Prostate gland (tissue), 2 donors: ENCODE measurements around the gene ARL14EPL. TPM values are rescaled to one million over a fixed set of nuclear protein-coding genes. Genes with fewer than 3 reads are reported as not detected.

Experiments
- DNase-seq: peaks from one replicate; pipeline ENCODE4 v3.0.0-alpha.2; 2019; ENCODE audit warnings: low spot score
- H3K27ac ChIP-seq, 2 donors: fragments of 200-600 bp; sonication (generic); 2 replicates each; pipeline ENCODE4 v1.5.1; 2017 to 2019
- H3K27me3 ChIP-seq: fragments of 200-600 bp; sonication (generic); replicated peaks from 2 replicates; pipeline ENCODE4 v1.5.1; 2019; ENCODE audit not compliant: insufficient read depth
- H3K36me3 ChIP-seq, 2 donors: fragments of 200-600 bp; sonication (generic); 1 replicate in 1 of 2; 2 replicates in 1 of 2; pipeline versions ENCODE4 v1.5.1 to v1.8.1; 2017 to 2019
- H3K4me1 ChIP-seq: fragments of 200-600 bp; sonication (generic); replicated peaks from 2 replicates; pipeline ENCODE4 v1.5.1; 2019
- H3K4me3 ChIP-seq, 2 donors: fragments of 200-600 bp; sonication (generic); 2 replicates each; pipeline ENCODE4 v1.5.1; 2017 to 2019
- H3K9me3 ChIP-seq: fragments of 200-600 bp; sonication (generic); 2 replicates; pipeline ENCODE4 v1.5.1; 2017
- CTCF ChIP-seq, 4 experiments: fragments of 200-600 bp in 2 of 4; fragments of 450-650 bp in 2 of 4; sonication (generic) in 2 of 4; IDR thresholded peaks; 1 replicate in 3 of 4; 2 replicates in 1 of 4; pipeline ENCODE4 v1.5.1; 2016 to 2019; ENCODE audit warnings: antibody characterized with exemption in 4 of 4, mild to moderate bottlenecking in 2 of 4, moderate library complexity in 2 of 4
- POLR2A ChIP-seq: fragments of 450-650 bp; IDR thresholded peaks from one replicate; pipeline ENCODE4 v1.6.1; 2016; ENCODE audit warnings: antibody characterized with exemption, mild to moderate bottlenecking
- POLR2AphosphoS5 ChIP-seq: sonication (generic); formaldehyde crosslinking; IDR thresholded peaks from one replicate; pipeline ENCODE4 v1.6.1; 2017; ENCODE audit warnings: antibody characterized with exemption
- WGBS: methylation state at CpG from one replicate; pipeline ENCODE4 v1.1.5; 2018; 5-methylcytosine and 5-hydroxymethylcytosine counted together
- intact Hi-C: fragments of 100-400 bp; cut with DNase I; formaldehyde crosslinking; loops from one replicate; pipeline ENCODE4 v1.14.2; 2022
- total RNA-seq, 2 donors: library from RNA; depleted of rRNA; stranded (reverse); fragments of >200 nt; gene quantifications; one replicate each; pipeline ENCODE4 v1.1.0, GENCODE V29; 2016

Gene ARL14EPL
- total RNA-seq, 2 donors from 2014 or later: not detected

- intact Hi-C loops: no loop called here
- TF ChIP-seq POLR2A (no peak), CTCF (IDR thresholded peaks at IDR 0.05) (no peak), POLR2AphosphoS5 (no peak)
- Histone ChIP-seq H3K27me3 (peaks cover 2% of the 10 kb centered on the region), H3K4me3 (no peak overlapping the region), H3K27ac (no peak overlapping the region), H3K9me3 (no peaks in the 10 kb centered on the region), H3K36me3 (no peaks in the 10 kb centered on the region), H3K4me1 (no peaks in the 10 kb centered on the region)
- no peak for DNase-seq
- WGBS: 49% methylated on average over 2 of the region's 2 CpGs
These were observed 30.1 kb downstream of the ARL14EPL start for GRCh38 chr5:116062352-116062751.

GRCh38 chr5:116063950-116064349, 31.7 kb downstream of the ARL14EPL start:
- H3K9me3 ChIP-seq: no peaks in the 10 kb centered on the region
- TF ChIP-seq CTCF (IDR thresholded peaks at IDR 0.05) (no peak), POLR2A (no peak), POLR2AphosphoS5 (no peak)
- no peaks in the 10 kb centered on the region for H3K4me1 ChIP-seq
- no peaks in the 10 kb centered on the region for H3K36me3 ChIP-seq
- WGBS: 83% methylated on average over 3 of the region's 3 CpGs
- intact Hi-C loops: no loop called here
- H3K27me3 ChIP-seq: peaks cover 2% of the 10 kb centered on the region
- H3K4me3 ChIP-seq: no peak overlapping the region
- no peak overlapping the region for H3K27ac ChIP-seq
- no peak for DNase-seq

DNA sequence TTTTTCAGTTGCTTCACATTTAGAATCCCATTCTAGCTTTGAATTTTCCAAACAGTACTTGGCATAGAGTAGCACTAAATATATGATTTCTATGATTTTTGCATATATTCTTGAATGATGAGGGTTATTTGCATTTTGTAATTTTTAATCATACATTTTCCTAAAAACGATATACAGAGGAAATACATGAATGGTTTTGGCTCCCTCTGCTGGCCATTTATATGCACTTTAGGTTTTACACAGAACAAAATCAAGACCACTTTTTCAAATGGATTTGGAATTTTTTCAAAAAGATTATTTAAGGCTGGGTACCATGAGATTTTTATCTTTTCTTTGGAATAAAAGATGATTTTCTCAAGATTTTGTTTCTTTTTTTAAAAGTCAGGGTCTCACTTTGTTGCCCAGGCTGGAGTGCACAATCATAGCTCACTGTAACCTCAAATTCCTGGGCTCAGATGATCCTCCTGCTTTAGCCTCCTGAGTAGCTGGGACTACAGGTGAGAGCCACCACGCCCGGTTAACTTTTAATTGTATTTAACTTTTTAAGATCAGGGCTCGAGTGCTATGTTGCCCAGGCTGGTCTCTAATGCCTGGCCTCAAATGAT, 35.9 kb downstream of the ARL14EPL start:
- peaks cover 2% of the 10 kb centered on the region for H3K27me3 ChIP-seq
- no peaks in the 10 kb centered on the region for H3K36me3 ChIP-seq
- no peaks in the 10 kb centered on the region for H3K4me1 ChIP-seq
- WGBS: 20% methylated on average over 4 of the region's 4 CpGs
- no peak overlapping the region for H3K4me3 ChIP-seq
- TF ChIP-seq CTCF (IDR thresholded peaks at IDR 0.05) (peak; percentile 61 to 82 (median 79)), POLR2AphosphoS5 (no peak), POLR2A (no peak)
- peak; percentile 34 for DNase-seq
- no peak overlapping the region for H3K27ac ChIP-seq
- intact Hi-C loops: no loop called here
- no peaks in the 10 kb centered on the region for H3K9me3 ChIP-seq

DNA sequence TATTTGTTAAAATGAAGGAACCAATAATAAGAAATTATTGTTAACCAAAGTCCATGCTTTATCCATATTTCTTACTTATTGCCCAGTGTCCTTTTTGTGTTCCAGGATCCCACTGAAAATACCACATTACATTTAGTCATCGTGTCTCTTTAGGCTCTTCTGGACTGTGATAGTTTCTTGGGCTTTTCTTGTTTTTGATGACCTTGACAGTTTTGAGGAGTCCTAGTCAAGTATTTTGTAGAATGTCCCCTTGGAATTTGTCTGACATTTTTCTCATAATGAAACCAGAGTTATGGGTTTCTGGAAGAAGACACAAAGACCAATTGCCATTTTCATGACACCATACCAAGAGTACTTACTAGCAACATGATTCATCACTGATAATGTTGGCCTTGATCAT, 38.9 kb downstream of the ARL14EPL start:
- Histone ChIP-seq H3K4me3 (no peak overlapping the region), H3K36me3 (no peaks in the 10 kb centered on the region), H3K4me1 (no peaks in the 10 kb centered on the region), H3K27me3 (peaks cover 2% of the 10 kb centered on the region), H3K27ac (no peak overlapping the region), H3K9me3 (no peaks in the 10 kb centered on the region)
- no peak for TF ChIP-seq POLR2A
- intact Hi-C loops: no loop called here
- WGBS: 97% methylated on average over 1 of the region's 1 CpG
- no peak for DNase-seq

DNA sequence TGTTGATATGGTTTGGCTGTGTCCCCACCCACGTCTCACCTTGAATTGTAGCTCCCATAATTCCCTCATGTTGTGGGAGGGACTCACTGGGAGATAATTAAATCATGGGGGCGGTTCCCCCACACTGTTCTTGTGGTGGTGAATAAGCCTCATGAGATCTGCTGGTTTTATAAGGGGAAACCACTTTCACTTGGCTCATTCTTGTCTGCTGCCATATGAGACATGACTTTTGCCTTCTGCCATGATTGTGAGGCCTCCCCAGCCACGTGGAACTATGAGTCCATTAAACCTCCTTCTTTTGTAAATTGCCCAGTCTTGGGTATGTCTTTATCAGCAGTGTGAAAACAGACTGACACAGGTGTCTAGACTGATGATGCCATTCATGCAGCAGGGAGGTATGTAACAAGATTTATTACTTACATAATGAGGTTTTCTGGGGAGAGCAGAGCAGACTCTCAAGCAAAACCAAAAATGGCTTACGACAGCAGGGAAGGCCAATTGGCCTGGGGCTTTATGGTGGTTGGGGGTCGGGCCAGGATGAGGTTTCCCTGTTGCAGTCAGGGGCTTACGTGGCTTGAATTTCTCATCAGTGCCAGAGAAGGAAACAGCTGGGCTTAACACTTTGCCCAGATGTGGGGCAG, 43.0 kb downstream of the ARL14EPL start:
- Histone ChIP-seq H3K27me3 (no peaks in the 10 kb centered on the region), H3K4me1 (no peaks in the 10 kb centered on the region), H3K4me3 (no peak overlapping the region), H3K36me3 (no peaks in the 10 kb centered on the region), H3K9me3 (no peaks in the 10 kb centered on the region), H3K27ac (no peak overlapping the region)
- TF ChIP-seq CTCF (IDR thresholded peaks at IDR 0.05) (no peak), POLR2A (no peak), POLR2AphosphoS5 (no peak)
- no peak for DNase-seq
- intact Hi-C loops: no loop called here
- 58% methylated on average over 6 of the region's 6 CpGs for WGBS
